RWPE2 (cell line): Measurements from ENCODE around the gene AHCYL1.
A peak's percentile ranks its signal among the peaks of the same experiment; 100 is the strongest.

Source experiments
- ATAC-seq: fragments of 200-7000 bp; cut with Tn5 transposase; 3 replicates; pipeline ENCODE4 v1.9.1; 2021; ENCODE audit warnings: low read depth
- DNase-seq: peaks from one replicate; pipeline ENCODE4 v3.0.0-alpha.2; 2020; ENCODE audit warnings: low spot score
- H3K27ac ChIP-seq: fragments of 450-650 bp; 2 replicates; pipeline ENCODE4 v1.5.1; 2017; ENCODE audit warnings: mild to moderate bottlenecking; ENCODE audit not compliant: poor library complexity, severe bottlenecking
- H3K27me3 ChIP-seq: fragments of 250-450 bp; sonication (Bioruptor Pico); 2 replicates; pipeline ENCODE4 v1.5.1; 2021; ENCODE audit warnings: mild to moderate bottlenecking, moderate library complexity; ENCODE audit not compliant: insufficient read depth, poor library complexity, severe bottlenecking
- H3K36me3 ChIP-seq: fragments of 250-450 bp; sonication (Bioruptor Pico); 2 replicates; pipeline ENCODE4 v1.5.1; 2020; ENCODE audit warnings: low read depth, mild to moderate bottlenecking, moderate library complexity
- H3K4me1 ChIP-seq: fragments of 250-450 bp; sonication (Bioruptor Pico); 2 replicates; pipeline ENCODE4 v1.5.1; 2021; ENCODE audit warnings: mild to moderate bottlenecking, moderate library complexity; ENCODE audit not compliant: insufficient read depth, poor library complexity, severe bottlenecking
- H3K4me3 ChIP-seq: fragments of 250-450 bp; sonication (Bioruptor Pico); 2 replicates; pipeline ENCODE4 v1.5.1; 2021; ENCODE audit warnings: mild to moderate bottlenecking, moderate library complexity; ENCODE audit not compliant: severe bottlenecking
- H3K9me3 ChIP-seq: fragments of 250-450 bp; sonication (Bioruptor Pico); 2 replicates; pipeline ENCODE4 v1.5.1; 2021; ENCODE audit warnings: mild to moderate bottlenecking, moderate library complexity; ENCODE audit not compliant: severe bottlenecking
- CTCF ChIP-seq: fragments of 450-650 bp; IDR thresholded peaks from one replicate; pipeline ENCODE4 v1.5.1; 2017; ENCODE audit warnings: mild to moderate bottlenecking, moderate library complexity; ENCODE audit not compliant: poor library complexity, severe bottlenecking

AHCYL1 gene

GRCh38 chr1:109993885-109994284 lies 9.3 kb downstream of the AHCYL1 start:
- no peak for TF ChIP-seq CTCF
- Histone ChIP-seq H3K36me3 (peaks cover 30% of the 10 kb centered on the region), H3K9me3 (no peaks in the 10 kb centered on the region), H3K4me3 (no peak overlapping the region), H3K27ac (no peak overlapping the region), H3K4me1 (peaks cover 20% of the 10 kb centered on the region), H3K27me3 (no peaks in the 10 kb centered on the region)
- ATAC-seq, result peak; percentile 47; the same call in 2 of the 3 replicates
- DNase-seq, result no peak

GRCh38 chr1:109994654-109995053 lies 10.1 kb downstream of the AHCYL1 start:
- no peaks in the 10 kb centered on the region for H3K27me3 ChIP-seq
- no peak for DNase-seq
- peaks cover 20% of the 10 kb centered on the region for H3K4me1 ChIP-seq
- TF ChIP-seq CTCF, result no peak
- H3K4me3 ChIP-seq, result no peak overlapping the region
- ATAC-seq, result no peak
- no peaks in the 10 kb centered on the region for H3K9me3 ChIP-seq
- H3K36me3 ChIP-seq, result peaks cover 23% of the 10 kb centered on the region
- no peak overlapping the region for H3K27ac ChIP-seq

GRCh38 chr1:109995536-109995935 lies 11.0 kb downstream of the AHCYL1 start:
- DNase-seq, result no peak
- H3K36me3 ChIP-seq, result peaks cover 16% of the 10 kb centered on the region
- H3K4me1 ChIP-seq, result peaks cover 20% of the 10 kb centered on the region
- H3K27me3 ChIP-seq, result no peaks in the 10 kb centered on the region
- H3K27ac ChIP-seq, result no peak overlapping the region
- no peak overlapping the region for H3K4me3 ChIP-seq
- H3K9me3 ChIP-seq, result no peaks in the 10 kb centered on the region
- no peak for TF ChIP-seq CTCF
- ATAC-seq, result no peak

- TF ChIP-seq CTCF, result no peak
- Histone ChIP-seq H3K9me3 (no peaks in the 10 kb centered on the region), H3K36me3 (peaks cover 12% of the 10 kb centered on the region), H3K4me3 (no peak overlapping the region), H3K4me1 (peaks cover 20% of the 10 kb centered on the region), H3K27me3 (no peaks in the 10 kb centered on the region), H3K27ac (no peak overlapping the region)
- DNase-seq, result no peak
- peak; percentile 45; the same call in 1 of the 3 replicates for ATAC-seq
Observed at GRCh38 chr1:109996476-109996875, 11.9 kb downstream of the AHCYL1 start.

- Histone ChIP-seq H3K9me3 (no peaks in the 10 kb centered on the region), H3K36me3 (peaks cover 12% of the 10 kb centered on the region), H3K27me3 (no peaks in the 10 kb centered on the region), H3K4me3 (no peak overlapping the region), H3K27ac (no peak overlapping the region), H3K4me1 (peaks cover 26% of the 10 kb centered on the region)
- no peak for TF ChIP-seq CTCF
- DNase-seq (no peak), ATAC-seq (peak; percentile 19; the same call in 1 of the 3 replicates)
Observed at GRCh38 chr1:109997204-109997866, 12.8 kb downstream of the AHCYL1 start.
